Measurements from ENCODE around the gene TIMM10.

DNA sequence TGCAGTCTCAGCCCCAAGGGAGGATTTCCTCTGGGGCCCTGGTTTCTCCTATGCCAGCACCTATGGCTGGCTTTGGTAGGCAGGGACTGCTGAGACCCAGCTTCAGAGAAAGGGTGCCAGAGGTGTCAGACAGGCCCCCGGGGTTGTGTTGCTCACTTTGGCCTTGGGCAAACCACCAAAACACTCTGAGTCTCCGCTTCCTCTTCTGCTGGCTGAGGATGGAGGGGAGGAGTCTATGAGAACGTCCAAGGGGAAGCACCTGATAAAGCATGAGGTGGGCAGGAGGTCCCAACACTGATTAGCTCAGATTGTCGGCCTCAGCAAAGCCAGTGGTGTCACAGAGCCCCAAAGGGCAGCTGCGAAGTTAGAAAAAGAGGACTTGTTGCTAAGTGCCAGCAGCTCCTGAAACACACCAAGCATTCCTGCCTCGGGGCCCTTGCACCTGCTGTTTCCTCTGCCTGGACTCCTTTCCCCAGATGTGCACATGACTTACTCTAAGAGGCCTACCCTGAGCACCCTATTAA lies 17.4 kb upstream of the TIMM10 start:
- TF ChIP-seq TAF1 (conservative IDR thresholded peaks at IDR 0.05) (no peak), NR2F2 (IDR thresholded peaks at IDR 0.05) (no peak), SP1 (IDR thresholded peaks at IDR 0.05) (no peak), GABPA (IDR thresholded peaks at IDR 0.05 in 1 of 2, conservative IDR thresholded peaks at IDR 0.05 in 1 of 2) (no peak), RAD21 (IDR thresholded peaks at IDR 0.05) (no peak)
- TF ChIP-seq, protein P1, sequence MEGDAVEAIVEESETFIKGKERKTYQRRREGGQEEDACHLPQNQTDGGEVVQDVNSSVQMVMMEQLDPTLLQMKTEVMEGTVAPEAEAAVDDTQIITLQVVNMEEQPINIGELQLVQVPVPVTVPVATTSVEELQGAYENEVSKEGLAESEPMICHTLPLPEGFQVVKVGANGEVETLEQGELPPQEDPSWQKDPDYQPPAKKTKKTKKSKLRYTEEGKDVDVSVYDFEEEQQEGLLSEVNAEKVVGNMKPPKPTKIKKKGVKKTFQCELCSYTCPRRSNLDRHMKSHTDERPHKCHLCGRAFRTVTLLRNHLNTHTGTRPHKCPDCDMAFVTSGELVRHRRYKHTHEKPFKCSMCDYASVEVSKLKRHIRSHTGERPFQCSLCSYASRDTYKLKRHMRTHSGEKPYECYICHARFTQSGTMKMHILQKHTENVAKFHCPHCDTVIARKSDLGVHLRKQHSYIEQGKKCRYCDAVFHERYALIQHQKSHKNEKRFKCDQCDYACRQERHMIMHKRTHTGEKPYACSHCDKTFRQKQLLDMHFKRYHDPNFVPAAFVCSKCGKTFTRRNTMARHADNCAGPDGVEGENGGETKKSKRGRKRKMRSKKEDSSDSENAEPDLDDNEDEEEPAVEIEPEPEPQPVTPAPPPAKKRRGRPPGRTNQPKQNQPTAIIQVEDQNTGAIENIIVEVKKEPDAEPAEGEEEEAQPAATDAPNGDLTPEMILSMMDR (IDR thresholded peaks at IDR 0.05; ENCODE audit: low read depth, low read length, missing input control), result no peak
- TF ChIP-seq, protein P2, sequence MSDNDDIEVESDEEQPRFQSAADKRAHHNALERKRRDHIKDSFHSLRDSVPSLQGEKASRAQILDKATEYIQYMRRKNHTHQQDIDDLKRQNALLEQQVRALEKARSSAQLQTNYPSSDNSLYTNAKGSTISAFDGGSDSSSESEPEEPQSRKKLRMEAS (IDR thresholded peaks at IDR 0.05), result no peak
- TF ChIP-seq, protein P3, sequence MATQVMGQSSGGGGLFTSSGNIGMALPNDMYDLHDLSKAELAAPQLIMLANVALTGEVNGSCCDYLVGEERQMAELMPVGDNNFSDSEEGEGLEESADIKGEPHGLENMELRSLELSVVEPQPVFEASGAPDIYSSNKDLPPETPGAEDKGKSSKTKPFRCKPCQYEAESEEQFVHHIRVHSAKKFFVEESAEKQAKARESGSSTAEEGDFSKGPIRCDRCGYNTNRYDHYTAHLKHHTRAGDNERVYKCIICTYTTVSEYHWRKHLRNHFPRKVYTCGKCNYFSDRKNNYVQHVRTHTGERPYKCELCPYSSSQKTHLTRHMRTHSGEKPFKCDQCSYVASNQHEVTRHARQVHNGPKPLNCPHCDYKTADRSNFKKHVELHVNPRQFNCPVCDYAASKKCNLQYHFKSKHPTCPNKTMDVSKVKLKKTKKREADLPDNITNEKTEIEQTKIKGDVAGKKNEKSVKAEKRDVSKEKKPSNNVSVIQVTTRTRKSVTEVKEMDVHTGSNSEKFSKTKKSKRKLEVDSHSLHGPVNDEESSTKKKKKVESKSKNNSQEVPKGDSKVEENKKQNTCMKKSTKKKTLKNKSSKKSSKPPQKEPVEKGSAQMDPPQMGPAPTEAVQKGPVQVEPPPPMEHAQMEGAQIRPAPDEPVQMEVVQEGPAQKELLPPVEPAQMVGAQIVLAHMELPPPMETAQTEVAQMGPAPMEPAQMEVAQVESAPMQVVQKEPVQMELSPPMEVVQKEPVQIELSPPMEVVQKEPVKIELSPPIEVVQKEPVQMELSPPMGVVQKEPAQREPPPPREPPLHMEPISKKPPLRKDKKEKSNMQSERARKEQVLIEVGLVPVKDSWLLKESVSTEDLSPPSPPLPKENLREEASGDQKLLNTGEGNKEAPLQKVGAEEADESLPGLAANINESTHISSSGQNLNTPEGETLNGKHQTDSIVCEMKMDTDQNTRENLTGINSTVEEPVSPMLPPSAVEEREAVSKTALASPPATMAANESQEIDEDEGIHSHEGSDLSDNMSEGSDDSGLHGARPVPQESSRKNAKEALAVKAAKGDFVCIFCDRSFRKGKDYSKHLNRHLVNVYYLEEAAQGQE (IDR thresholded peaks at IDR 0.05), result no peak
- TF ChIP-seq, protein P4, sequence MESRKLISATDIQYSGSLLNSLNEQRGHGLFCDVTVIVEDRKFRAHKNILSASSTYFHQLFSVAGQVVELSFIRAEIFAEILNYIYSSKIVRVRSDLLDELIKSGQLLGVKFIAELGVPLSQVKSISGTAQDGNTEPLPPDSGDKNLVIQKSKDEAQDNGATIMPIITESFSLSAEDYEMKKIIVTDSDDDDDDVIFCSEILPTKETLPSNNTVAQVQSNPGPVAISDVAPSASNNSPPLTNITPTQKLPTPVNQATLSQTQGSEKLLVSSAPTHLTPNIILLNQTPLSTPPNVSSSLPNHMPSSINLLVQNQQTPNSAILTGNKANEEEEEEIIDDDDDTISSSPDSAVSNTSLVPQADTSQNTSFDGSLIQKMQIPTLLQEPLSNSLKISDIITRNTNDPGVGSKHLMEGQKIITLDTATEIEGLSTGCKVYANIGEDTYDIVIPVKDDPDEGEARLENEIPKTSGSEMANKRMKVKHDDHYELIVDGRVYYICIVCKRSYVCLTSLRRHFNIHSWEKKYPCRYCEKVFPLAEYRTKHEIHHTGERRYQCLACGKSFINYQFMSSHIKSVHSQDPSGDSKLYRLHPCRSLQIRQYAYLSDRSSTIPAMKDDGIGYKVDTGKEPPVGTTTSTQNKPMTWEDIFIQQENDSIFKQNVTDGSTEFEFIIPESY (IDR thresholded peaks at IDR 0.05), result no peak
- TF ChIP-seq, protein P5, sequence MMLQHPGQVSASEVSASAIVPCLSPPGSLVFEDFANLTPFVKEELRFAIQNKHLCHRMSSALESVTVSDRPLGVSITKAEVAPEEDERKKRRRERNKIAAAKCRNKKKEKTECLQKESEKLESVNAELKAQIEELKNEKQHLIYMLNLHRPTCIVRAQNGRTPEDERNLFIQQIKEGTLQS (IDR thresholded peaks at IDR 0.05), result no peak
